ENCODE data around the gene WEE1. TPM values are rescaled to one million over a fixed set of nuclear protein-coding genes. Genes with fewer than 3 reads are reported as not detected.

The WEE1 gene
- polyA plus RNA-seq, 1 donor from 2014 or later: 16.0 TPM

GRCh38 chr11:9606809-9607510, 33.5 kb downstream of the WEE1 start:
- no peak for TF ChIP-seq EP300 (conservative IDR thresholded peaks at IDR 0.05; ENCODE audit: poor library complexity, severe bottlenecking)
- no peak for TF ChIP-seq TAF1 (IDR thresholded peaks at IDR 0.05; ENCODE audit: low read depth)
- TF ChIP-seq SMC3 (conservative IDR thresholded peaks at IDR 0.05; ENCODE audit: poor library complexity): no peak
- TF ChIP-seq POLR2AphosphoS5 (IDR thresholded peaks at IDR 0.05): no peak
- TF ChIP-seq MXI1 (conservative IDR thresholded peaks at IDR 0.05; ENCODE audit: poor library complexity, severe bottlenecking): no peak
- TF ChIP-seq, protein P1, sequence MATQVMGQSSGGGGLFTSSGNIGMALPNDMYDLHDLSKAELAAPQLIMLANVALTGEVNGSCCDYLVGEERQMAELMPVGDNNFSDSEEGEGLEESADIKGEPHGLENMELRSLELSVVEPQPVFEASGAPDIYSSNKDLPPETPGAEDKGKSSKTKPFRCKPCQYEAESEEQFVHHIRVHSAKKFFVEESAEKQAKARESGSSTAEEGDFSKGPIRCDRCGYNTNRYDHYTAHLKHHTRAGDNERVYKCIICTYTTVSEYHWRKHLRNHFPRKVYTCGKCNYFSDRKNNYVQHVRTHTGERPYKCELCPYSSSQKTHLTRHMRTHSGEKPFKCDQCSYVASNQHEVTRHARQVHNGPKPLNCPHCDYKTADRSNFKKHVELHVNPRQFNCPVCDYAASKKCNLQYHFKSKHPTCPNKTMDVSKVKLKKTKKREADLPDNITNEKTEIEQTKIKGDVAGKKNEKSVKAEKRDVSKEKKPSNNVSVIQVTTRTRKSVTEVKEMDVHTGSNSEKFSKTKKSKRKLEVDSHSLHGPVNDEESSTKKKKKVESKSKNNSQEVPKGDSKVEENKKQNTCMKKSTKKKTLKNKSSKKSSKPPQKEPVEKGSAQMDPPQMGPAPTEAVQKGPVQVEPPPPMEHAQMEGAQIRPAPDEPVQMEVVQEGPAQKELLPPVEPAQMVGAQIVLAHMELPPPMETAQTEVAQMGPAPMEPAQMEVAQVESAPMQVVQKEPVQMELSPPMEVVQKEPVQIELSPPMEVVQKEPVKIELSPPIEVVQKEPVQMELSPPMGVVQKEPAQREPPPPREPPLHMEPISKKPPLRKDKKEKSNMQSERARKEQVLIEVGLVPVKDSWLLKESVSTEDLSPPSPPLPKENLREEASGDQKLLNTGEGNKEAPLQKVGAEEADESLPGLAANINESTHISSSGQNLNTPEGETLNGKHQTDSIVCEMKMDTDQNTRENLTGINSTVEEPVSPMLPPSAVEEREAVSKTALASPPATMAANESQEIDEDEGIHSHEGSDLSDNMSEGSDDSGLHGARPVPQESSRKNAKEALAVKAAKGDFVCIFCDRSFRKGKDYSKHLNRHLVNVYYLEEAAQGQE (IDR thresholded peaks at IDR 0.05; ENCODE audit: borderline replicate concordance): no peak
- TF ChIP-seq, protein P2, sequence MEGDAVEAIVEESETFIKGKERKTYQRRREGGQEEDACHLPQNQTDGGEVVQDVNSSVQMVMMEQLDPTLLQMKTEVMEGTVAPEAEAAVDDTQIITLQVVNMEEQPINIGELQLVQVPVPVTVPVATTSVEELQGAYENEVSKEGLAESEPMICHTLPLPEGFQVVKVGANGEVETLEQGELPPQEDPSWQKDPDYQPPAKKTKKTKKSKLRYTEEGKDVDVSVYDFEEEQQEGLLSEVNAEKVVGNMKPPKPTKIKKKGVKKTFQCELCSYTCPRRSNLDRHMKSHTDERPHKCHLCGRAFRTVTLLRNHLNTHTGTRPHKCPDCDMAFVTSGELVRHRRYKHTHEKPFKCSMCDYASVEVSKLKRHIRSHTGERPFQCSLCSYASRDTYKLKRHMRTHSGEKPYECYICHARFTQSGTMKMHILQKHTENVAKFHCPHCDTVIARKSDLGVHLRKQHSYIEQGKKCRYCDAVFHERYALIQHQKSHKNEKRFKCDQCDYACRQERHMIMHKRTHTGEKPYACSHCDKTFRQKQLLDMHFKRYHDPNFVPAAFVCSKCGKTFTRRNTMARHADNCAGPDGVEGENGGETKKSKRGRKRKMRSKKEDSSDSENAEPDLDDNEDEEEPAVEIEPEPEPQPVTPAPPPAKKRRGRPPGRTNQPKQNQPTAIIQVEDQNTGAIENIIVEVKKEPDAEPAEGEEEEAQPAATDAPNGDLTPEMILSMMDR (IDR thresholded peaks at IDR 0.05; ENCODE audit: poor library complexity, severe bottlenecking): no peak
- TF ChIP-seq RAD21 (conservative IDR thresholded peaks at IDR 0.05): no peak
- TF ChIP-seq EZH2 (IDR thresholded peaks at IDR 0.05; ENCODE audit: borderline replicate concordance, insufficient read depth, low read length, poor library complexity, severe bottlenecking): no peak
- no peak overlapping the region for H2AFZ ChIP-seq (ENCODE audit: low read depth, low read length)
- H3K9me2 ChIP-seq (ENCODE audit: insufficient read depth, low read length): no peaks in the 10 kb centered on the region
- H3K27me3 ChIP-seq (ENCODE audit: insufficient read depth, low read depth, low read length): no peaks in the 10 kb centered on the region
- no peak overlapping the region for H3K4me3 ChIP-seq (ENCODE audit: low read length)
- H3K9ac ChIP-seq (ENCODE audit: low read length): no peak overlapping the region
- H3K36me3 ChIP-seq (ENCODE audit: insufficient read depth, low read length): no peaks in the 10 kb centered on the region
- no peaks in the 10 kb centered on the region for H4K20me1 ChIP-seq (ENCODE audit: insufficient read depth)
- H3K4me2 ChIP-seq (ENCODE audit: low read length): no peak overlapping the region
- no peaks in the 10 kb centered on the region for H3K79me2 ChIP-seq (replicated peaks; ENCODE audit: insufficient read depth, low read length)
- no peak overlapping the region for H3K27ac ChIP-seq (ENCODE audit: low read length)
- H3K9me3 ChIP-seq (ENCODE audit: low read length): no peaks in the 10 kb centered on the region
- no peaks in the 10 kb centered on the region for H3F3A ChIP-seq (ENCODE audit: insufficient read depth, low read length, poor library complexity, severe bottlenecking)

- H3K4me3 ChIP-seq (ENCODE audit: low read length): no peak overlapping the region
- no peaks in the 10 kb centered on the region for H3K36me3 ChIP-seq (ENCODE audit: insufficient read depth, low read length)
- no peak overlapping the region for H3K4me2 ChIP-seq (ENCODE audit: low read length)
- H3K9ac ChIP-seq (ENCODE audit: low read length): no peak overlapping the region
- H2AFZ ChIP-seq (ENCODE audit: low read depth, low read length): no peak overlapping the region
- H3K9me2 ChIP-seq (ENCODE audit: insufficient read depth, low read length): no peaks in the 10 kb centered on the region
- TF ChIP-seq EZH2 (IDR thresholded peaks at IDR 0.05; ENCODE audit: borderline replicate concordance, insufficient read depth, low read length, poor library complexity, severe bottlenecking): no peak
- TF ChIP-seq POLR2AphosphoS5 (IDR thresholded peaks at IDR 0.05): no peak
- no peak for TF ChIP-seq RAD21 (conservative IDR thresholded peaks at IDR 0.05)
- TF ChIP-seq, protein P2 (IDR thresholded peaks at IDR 0.05; ENCODE audit: poor library complexity, severe bottlenecking): no peak
- H4K20me1 ChIP-seq (ENCODE audit: insufficient read depth): no peaks in the 10 kb centered on the region
- no peaks in the 10 kb centered on the region for H3K79me2 ChIP-seq (replicated peaks; ENCODE audit: insufficient read depth, low read length)
- no peak overlapping the region for H3K27ac ChIP-seq (ENCODE audit: low read length)
- H3F3A ChIP-seq (ENCODE audit: insufficient read depth, low read length, poor library complexity, severe bottlenecking): no peaks in the 10 kb centered on the region
- H3K9me3 ChIP-seq (ENCODE audit: low read length): no peaks in the 10 kb centered on the region
- no peaks in the 10 kb centered on the region for H3K27me3 ChIP-seq (ENCODE audit: insufficient read depth, low read depth, low read length)
Measured at GRCh38 chr11:9607511-9607899, 34.0 kb downstream of the WEE1 start.
